ENCODE measurements around the gene SYT8.

Gene SYT8

DNA sequence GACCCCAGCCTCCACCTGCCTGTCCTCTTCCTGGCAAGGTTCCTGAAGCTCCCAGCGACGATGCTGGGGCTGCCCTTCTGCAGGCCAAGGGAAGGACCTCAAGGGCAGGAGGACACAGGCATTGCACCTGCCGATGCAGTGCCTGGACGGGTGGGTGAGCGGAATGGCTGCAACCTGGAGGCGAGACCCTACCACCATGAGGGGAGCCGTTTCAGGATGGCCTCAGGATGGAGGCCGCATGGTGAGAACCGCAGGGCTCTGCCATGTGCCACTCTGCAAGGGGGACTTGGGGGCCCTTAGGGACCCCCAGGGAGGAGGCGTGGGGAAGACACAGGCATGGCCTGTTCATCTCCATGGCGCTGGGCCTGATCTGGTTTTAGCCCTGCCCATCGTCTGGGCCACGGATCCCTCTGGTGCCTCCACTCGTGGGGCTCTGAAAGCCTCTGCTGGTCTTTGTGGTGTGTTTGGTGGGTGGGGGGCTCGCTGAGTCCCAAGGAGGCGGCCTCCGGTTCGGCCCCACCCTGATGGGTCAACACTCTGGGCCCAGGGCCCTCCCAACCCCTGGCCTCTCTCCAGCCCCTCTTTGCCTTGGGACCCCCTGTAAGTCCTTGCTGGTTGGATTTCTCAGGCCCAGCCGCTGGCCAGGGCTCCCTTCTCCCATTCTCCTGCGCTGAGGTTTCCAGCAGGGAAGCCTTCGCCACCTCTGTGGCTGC is 16.8 kb downstream of the SYT8 start:
- DNase-seq (ENCODE audit: low spot score): no peak
- peak overlapping the region; percentile 92 for H3K27ac Mint-ChIP-seq
- no peaks in the 10 kb centered on the region for H3K27me3 Mint-ChIP-seq (ENCODE audit: low read depth)
- no peaks in the 10 kb centered on the region for H3K9me3 Mint-ChIP-seq
- H3K4me1 Mint-ChIP-seq (ENCODE audit: low read depth): peaks cover 36% of the 10 kb centered on the region
- peak overlapping the region; percentile 98 for H3K4me3 Mint-ChIP-seq
- peaks cover 18% of the 10 kb centered on the region for H3K36me3 Mint-ChIP-seq (ENCODE audit: low read depth)

DNA sequence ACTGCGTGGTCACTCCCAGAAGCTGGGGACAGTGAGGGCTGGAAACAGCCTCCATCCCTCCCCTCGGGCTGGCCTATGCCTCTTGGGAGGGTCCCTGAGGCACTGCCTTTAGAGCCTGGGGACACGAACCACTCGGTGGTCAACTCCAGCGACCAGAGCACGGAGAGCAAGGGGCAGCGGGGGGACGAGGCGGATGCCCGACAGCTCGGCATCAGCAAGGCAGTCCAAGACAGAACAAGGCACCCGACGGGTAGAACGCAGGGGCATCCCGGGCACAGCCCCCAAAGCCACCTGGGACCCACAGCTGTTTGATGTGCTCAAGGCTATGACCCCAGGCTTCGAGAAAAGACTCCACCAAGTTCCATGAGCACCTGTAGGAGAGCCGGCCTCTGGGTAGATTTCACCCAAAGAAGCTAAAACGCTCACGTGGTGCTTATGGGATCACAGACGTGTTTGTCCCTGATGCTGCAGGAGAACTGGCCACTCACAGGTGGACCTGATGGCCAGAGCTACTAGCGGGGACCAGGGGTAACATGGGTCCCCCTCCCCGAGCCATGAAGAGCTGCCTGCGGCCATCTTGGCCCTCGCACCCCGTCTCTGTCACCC is 17.6 kb downstream of the SYT8 start:
- DNase-seq (ENCODE audit: low spot score): no peak
- H3K9me3 Mint-ChIP-seq: no peaks in the 10 kb centered on the region
- no peaks in the 10 kb centered on the region for H3K27me3 Mint-ChIP-seq (ENCODE audit: low read depth)
- H3K27ac Mint-ChIP-seq: peak overlapping the region; percentile 92
- peaks cover 33% of the 10 kb centered on the region for H3K4me1 Mint-ChIP-seq (ENCODE audit: low read depth)
- H3K4me3 Mint-ChIP-seq: peak overlapping the region; percentile 98
- H3K36me3 Mint-ChIP-seq (ENCODE audit: low read depth): peaks cover 18% of the 10 kb centered on the region

DNA sequence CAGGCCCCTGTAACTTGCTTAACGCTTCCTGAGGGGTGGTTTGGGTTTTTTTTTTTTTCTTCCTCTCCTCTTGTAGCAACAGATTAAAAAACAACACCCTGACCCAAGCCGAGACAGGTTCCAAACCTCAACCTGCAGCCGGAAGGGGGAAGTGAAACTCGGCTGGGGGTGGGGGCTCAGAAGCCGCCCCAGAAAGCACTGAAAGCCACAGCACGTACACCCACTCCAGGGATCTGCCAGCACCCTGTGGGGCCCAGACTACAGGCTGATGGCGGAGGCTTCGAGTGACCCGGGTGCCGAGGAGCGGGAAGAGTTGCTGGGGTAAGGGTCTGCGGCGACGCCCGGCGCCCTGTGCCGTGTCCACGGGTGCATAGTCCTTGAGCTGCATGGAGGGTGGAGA is 18.1 kb downstream of the SYT8 start, which contains the start of gene LSP1:
TSS of gene LSP1 (plus strand) at position 208 of the 400 bp plus-strand sequence. CDS start at position 269, 61 bp downstream.
- H3K27ac Mint-ChIP-seq: peak within 1 kb of the TSS; percentile 92
- H3K9me3 Mint-ChIP-seq: no peaks in the 10 kb centered on the region
- peak; percentile 90 for DNase-seq (ENCODE audit: low spot score)
- peaks cover 29% of the 10 kb centered on the region for H3K4me1 Mint-ChIP-seq (ENCODE audit: low read depth)
- H3K36me3 Mint-ChIP-seq (ENCODE audit: low read depth): peaks cover 18% of the 10 kb centered on the region
- H3K27me3 Mint-ChIP-seq (ENCODE audit: low read depth): no peaks in the 10 kb centered on the region
- peak within 1 kb of the TSS; percentile 98 for H3K4me3 Mint-ChIP-seq

DNA sequence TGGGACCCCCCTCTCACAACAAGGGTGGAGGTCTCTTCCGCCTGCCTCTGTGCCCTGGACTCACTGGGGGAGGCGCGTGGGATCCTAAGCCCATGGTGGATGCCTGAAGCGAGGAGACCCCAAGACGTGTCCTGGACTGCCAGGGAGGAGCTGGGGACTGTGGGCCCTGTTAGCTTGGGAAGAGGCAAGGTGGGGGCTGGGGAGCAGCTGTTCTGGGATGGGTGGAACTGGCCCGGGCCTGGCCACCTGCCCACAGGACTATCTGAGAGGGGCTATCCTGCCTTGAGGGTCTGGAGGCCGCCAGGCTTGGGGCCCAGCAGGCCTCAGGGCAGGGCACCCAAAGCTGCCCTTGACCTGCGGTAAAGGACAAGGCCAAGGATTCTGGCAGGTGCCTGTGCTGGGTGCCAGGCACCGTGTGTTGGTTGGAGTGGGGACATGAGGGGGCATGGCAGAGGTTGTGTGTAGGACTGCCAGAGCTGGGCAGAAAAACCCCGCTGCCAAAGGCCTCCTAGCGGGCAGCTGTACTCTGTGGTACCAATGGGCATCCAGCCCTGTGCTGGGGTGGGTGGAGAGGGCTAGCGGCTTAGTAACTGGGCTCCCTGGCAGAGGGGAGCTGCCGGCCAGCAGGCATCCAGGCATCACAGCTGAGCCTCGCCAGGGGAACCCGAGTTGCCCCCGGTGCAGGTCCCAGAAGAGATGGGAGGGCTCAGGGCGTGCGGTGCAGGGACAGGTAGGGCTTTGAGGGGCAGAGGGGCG is 18.8 kb downstream of the SYT8 start:
- Mint-ChIP-seq H3K4me1 (ENCODE audit: low read depth) (peaks cover 27% of the 10 kb centered on the region), H3K36me3 (ENCODE audit: low read depth) (peaks cover 18% of the 10 kb centered on the region), H3K27me3 (ENCODE audit: low read depth) (no peaks in the 10 kb centered on the region), H3K9me3 (no peaks in the 10 kb centered on the region), H3K27ac (peak overlapping the region; percentile 92), H3K4me3 (peak overlapping the region; percentile 98)
- no peak for DNase-seq (ENCODE audit: low spot score)

DNA sequence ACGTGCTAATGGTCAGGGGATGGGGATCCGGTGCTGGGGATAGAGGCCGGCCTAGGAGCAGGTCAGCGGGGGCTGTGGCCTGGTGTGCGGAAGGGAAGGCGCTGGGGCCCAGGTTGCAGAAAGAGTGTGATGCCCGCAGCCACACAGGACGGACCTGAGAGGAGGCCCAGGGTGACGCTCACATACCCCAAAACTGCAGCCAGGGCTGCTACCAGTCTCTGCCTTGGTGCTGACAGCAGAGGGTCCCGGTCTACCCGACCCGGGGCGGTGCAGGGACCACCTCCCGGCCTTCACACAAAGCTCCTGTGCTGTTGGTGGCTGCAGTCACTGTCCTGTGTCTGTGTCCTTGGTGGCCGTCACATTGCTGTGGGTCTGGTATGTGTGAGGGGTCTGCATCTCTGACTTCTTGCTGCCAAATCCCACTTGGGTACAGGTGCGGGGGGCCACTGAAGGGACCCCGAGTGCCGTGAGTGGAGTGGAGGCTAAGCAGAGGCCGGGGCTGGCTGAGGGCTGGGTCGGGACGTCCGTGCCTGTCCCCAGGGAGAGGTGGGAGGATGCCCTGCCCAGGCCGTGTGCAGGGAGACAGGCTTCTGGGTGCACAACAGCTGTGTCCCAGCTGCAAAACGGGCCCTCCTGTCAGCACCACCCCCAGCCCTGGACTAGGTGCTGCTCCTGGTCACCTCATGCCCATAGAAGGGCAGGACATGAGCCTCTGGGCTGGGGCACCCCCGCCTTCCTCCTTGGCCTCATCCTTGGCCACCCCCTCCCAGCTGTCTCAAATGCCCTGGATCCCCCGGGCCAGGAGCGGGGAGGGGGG is 19.6 kb downstream of the SYT8 start:
- peak overlapping the region; percentile 98 for H3K4me3 Mint-ChIP-seq
- peak; percentile 49 for DNase-seq (ENCODE audit: low spot score)
- peak overlapping the region; percentile 92 for H3K27ac Mint-ChIP-seq
- no peaks in the 10 kb centered on the region for H3K9me3 Mint-ChIP-seq
- peaks cover 27% of the 10 kb centered on the region for H3K4me1 Mint-ChIP-seq (ENCODE audit: low read depth)
- no peaks in the 10 kb centered on the region for H3K27me3 Mint-ChIP-seq (ENCODE audit: low read depth)
- H3K36me3 Mint-ChIP-seq (ENCODE audit: low read depth): peaks cover 19% of the 10 kb centered on the region

DNA sequence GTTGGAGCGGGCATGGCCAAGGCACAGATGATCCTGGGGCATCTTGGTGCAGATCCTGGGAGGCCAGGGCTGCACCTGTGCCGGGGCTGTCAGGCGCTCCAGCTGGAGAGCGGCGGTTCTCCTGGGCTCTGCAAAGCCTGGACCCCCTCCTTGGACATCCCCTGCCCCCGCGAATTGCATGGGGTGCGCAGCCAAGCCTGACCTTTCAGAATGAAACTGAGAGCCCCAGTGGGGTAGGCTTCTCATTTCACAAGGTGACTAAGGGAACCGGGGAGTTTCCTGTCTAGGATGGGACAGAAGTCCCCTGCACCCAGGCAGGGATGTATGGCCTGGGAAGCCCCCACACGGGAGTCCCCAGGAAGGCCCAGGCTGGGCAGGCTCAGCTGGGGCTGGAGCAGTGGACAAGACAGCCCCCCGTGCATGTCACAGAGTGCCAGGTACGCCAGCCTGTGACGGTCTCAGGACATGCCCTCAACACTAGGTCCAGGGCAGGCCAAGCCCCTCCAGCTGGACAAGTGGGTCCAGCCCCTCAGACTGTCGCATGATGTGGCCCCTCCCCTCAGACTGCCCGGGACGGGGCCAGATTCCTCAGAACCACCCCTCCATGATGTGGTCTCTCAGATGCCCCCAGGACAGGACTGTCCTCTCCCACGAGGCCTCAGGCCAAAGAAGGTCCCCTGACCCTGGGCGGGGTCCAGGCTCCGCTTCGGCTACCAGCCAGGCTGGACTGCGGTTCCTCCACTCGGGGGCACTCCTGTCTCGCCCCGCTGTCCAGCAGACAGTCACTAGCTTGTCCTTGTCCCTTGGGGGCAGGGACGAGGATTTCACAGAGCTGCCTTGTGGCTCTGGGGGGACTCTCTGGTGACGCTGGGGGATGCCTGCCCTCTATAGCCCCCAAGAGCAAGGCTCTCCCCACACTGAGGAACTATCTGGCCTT is 20.4 kb downstream of the SYT8 start:
- peak; percentile 78 for DNase-seq (ENCODE audit: low spot score)
- Mint-ChIP-seq H3K27me3 (ENCODE audit: low read depth) (no peaks in the 10 kb centered on the region), H3K4me1 (ENCODE audit: low read depth) (peaks cover 21% of the 10 kb centered on the region), H3K36me3 (ENCODE audit: low read depth) (peaks cover 21% of the 10 kb centered on the region), H3K27ac (no peak overlapping the region), H3K9me3 (no peaks in the 10 kb centered on the region), H3K4me3 (peak overlapping the region; percentile 98)

DNA sequence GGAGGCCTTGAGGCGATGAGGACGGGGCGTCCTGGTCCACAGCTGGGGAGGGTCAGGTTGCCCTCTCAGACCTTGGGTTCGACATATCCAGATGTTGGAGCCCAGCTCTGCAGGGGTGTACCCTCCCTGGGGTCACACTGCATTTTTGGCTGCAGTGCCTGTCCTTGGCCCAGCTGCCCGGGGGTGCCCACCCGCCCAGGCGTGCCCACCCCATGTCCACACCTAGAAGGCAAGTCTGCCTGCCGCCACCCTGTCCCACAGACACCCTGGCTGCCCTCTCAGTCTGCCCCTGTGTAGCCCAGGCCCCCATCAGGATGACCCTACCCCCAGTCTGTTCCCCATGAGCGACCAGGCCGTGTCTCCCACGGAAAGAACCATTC is 21.1 kb downstream of the SYT8 start:
- Mint-ChIP-seq H3K9me3 (no peaks in the 10 kb centered on the region), H3K4me3 (peak overlapping the region; percentile 98), H3K27ac (peak overlapping the region; percentile 34), H3K36me3 (ENCODE audit: low read depth) (peaks cover 21% of the 10 kb centered on the region), H3K27me3 (ENCODE audit: low read depth) (no peaks in the 10 kb centered on the region), H3K4me1 (ENCODE audit: low read depth) (peaks cover 15% of the 10 kb centered on the region)
- no peak for DNase-seq (ENCODE audit: low spot score)

DNA sequence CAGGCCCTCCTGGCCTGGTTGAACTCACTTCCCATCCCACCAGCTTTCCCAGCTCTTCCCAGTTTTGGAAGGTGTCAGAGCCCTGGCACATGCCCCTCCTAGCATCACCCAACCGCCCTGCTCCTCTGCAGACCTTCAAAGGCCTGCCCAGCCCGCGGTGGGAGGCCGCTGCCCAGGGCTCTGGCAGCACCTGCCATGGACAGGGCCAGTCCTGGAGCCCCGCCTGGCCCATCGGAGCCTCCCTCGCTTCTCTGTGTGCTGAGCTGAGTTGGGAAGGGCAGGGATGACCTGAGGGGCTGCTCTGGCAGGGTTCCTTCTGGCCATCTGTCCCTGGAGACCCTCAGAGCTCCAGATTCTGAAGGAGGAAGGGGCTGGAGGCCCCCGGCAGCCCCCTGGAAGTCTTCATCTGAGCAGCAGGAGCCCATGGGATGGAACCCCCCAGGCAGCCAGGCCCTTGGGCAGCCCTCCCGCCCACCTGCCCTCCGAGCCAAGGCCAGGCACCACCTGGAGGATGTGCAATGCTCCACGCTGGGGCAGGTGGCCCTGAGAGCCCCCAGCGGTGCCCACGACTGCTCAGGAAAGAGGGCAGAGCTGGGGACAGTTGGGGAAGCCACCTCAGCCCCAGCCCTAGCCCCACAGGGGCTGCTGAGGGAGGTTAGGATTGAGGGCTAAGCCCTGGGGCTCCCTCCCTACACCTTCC is 21.7 kb downstream of the SYT8 start:
- no peak for DNase-seq (ENCODE audit: low spot score)
- Mint-ChIP-seq H3K27ac (peak overlapping the region; percentile 34), H3K4me3 (peak overlapping the region; percentile 44), H3K9me3 (no peaks in the 10 kb centered on the region), H3K27me3 (ENCODE audit: low read depth) (no peaks in the 10 kb centered on the region), H3K4me1 (ENCODE audit: low read depth) (peaks cover 12% of the 10 kb centered on the region), H3K36me3 (ENCODE audit: low read depth) (peaks cover 21% of the 10 kb centered on the region)

DNA sequence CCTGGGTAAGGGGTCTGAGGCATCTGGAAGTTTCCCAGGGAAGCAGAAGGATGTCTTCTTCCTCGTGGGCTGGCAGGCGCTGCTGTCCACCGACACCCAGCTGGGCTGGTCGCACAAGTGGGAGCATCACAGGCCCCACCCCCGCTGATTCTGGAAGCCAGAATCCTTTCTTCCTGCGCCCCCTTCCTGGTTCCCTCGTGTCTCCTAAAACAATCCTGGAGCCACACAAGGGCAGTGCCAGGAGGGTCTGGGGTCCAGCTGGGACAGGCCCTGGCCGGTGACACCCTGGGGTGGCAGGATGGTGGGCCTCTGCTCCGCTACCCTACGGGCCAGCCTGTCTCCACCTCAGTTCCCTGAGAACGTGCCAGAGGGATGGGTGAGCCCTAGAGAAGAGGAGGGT is 22.3 kb downstream of the SYT8 start:
- Mint-ChIP-seq H3K4me1 (ENCODE audit: low read depth) (peaks cover 10% of the 10 kb centered on the region), H3K4me3 (no peak overlapping the region), H3K27ac (no peak overlapping the region), H3K9me3 (no peaks in the 10 kb centered on the region), H3K27me3 (ENCODE audit: low read depth) (no peaks in the 10 kb centered on the region), H3K36me3 (ENCODE audit: low read depth) (peaks cover 21% of the 10 kb centered on the region)
- DNase-seq (ENCODE audit: low spot score): no peak

DNA sequence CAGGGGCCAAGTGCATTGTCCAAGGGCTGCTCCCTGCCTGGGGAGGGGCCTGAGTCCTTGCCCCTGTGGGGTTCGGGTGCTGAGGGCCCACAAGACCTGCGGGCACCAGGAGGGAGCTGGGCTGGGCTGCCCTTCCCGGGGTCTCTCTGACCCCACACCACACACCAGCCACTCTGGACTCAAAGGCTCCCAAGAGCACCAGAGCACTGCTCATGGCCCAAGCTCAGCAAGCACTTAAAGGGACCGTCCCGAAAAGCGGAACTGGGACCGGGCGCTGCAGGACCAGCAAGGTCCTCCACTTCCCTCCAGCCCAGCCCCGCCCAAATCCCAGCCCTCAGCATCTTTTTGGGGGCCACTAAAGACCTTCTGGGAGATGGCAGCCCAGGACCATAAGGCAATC is 23.4 kb downstream of the SYT8 start:
- H3K36me3 Mint-ChIP-seq (ENCODE audit: low read depth): peaks cover 18% of the 10 kb centered on the region
- H3K4me1 Mint-ChIP-seq (ENCODE audit: low read depth): no peaks in the 10 kb centered on the region
- no peak overlapping the region for H3K27ac Mint-ChIP-seq
- H3K9me3 Mint-ChIP-seq: no peaks in the 10 kb centered on the region
- no peak overlapping the region for H3K4me3 Mint-ChIP-seq
- no peak for DNase-seq (ENCODE audit: low spot score)
- no peaks in the 10 kb centered on the region for H3K27me3 Mint-ChIP-seq (ENCODE audit: low read depth)

DNA sequence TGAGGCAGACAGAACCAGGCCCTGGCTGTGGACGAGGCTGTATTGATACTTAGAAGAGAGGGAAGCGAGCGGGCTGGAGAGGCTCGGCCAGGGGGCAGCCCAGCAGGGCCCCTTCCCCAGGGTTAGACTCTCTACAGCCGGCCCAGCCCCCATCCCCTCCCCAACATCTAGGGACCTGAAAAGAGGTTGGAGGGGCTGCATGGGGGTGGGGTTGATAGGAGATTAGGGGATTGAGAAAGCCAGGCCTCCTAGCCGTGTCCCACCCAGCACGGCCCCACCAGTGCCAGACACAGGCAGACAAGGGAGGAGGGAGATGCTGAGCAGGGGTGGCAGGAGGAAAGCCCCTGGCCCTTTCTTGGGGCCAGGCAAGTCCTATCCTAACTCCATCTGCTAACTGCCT is 23.8 kb downstream of the SYT8 start:
- Mint-ChIP-seq H3K27me3 (ENCODE audit: low read depth) (no peaks in the 10 kb centered on the region), H3K27ac (no peak overlapping the region), H3K36me3 (ENCODE audit: low read depth) (peaks cover 15% of the 10 kb centered on the region), H3K4me1 (ENCODE audit: low read depth) (no peaks in the 10 kb centered on the region), H3K9me3 (no peaks in the 10 kb centered on the region), H3K4me3 (no peak overlapping the region)
- no peak for DNase-seq (ENCODE audit: low spot score)

DNA sequence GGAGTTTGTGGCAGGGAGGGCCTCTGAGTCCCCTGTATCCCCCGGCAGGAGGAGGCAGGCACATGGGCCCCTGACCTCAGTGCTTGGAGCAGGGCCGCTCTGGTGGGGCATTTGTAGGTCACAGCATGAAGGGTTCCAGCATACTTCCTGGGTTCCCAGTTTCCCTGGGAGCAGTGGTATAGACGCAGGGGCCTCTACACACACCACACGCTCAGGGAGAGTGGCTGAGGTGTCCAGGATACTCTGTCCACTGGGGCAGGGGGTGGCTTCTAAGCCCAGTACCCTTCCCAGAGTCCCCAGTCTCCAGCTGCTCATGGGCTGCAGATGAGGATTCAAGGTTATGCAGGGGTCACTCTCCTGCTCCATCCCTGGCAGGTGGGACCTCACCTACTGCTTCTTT is 24.2 kb downstream of the SYT8 start:
- H3K9me3 Mint-ChIP-seq: no peaks in the 10 kb centered on the region
- no peak overlapping the region for H3K4me3 Mint-ChIP-seq
- no peak overlapping the region for H3K27ac Mint-ChIP-seq
- no peak for DNase-seq (ENCODE audit: low spot score)
- peaks cover 11% of the 10 kb centered on the region for H3K36me3 Mint-ChIP-seq (ENCODE audit: low read depth)
- no peaks in the 10 kb centered on the region for H3K4me1 Mint-ChIP-seq (ENCODE audit: low read depth)
- H3K27me3 Mint-ChIP-seq (ENCODE audit: low read depth): no peaks in the 10 kb centered on the region
